DMS79 (cell line): ENCODE data around the gene ZNF101.

Source experiments
- DNase-seq: peaks from one replicate; lab custom pipeline; 2025; lab: John Stamatoyannopoulos, UW

Gene ZNF101

DNA sequence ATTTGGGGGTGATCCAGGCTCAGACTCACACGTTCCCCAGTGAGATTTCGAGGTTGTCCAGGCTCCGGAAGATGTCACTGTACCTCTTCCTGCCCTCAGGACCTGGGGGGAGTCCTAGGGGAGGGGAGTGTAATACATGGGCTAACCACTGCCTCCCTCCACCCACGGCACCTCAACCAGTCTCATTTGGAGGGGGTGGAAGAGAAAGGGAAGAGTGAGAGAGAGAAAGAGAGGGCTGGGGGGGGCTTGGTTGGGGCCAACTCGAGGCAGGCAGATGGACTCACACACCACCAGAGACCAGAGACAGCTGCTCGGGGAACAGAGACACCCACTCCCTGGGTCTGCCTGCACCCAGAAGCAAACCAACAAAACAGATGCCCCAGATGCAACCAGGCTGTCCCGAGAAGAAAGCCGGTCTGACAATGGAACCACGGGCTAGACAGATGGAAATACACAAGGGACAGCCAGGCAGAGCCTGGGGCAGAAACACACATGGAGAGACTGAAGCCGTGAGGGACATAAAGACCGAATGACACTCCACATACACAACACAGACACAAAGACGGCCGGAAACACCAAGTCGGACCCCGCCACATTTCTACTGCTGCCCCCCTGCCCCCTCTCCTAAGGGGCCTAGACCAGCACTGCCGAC, 26.0 kb upstream of the ZNF101 start:
- DNase-seq = no peak

DNA sequence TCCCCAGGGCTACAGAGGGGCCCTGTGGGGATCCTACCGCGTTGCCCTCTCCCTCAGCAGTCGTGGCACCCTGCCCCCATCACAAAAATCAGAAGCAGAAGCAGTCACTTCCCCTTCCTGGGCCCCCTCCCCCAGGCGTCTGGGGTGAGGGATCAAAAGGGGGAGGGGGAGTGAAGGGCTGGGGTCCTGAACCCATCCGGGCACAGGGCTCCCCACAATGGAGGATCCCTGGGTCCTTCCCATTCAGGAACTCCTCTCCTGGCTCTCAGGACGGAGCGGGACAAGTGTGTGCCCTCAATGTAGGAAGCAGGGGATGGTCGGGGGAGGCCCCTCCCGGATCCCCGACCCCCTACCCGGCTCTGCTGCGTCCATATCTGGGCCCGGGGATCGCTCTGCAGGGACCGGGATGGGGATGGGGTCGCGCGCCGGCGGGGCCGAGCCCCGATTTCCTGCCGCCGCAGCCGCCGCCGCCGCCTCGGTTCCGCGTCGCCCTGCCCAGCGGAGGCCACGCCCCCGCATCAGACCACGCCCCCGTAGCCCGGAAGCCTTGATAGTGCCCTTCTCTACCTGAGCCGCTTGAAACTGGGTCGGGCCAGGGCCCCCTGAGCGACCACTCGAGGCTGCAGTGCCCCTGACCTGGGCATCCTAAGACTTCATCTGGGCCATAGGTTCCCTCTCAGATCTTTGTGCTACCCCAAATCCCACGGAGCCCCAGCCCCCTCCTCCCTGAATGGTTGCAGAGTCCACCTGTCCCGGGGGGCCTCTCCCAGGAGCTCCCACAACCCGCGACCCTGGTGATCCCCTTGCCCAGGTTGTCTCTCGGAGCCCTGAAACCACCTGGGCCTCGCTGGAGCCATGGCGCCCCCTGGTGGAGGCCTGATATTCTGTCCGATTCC, 25.2 kb upstream of the ZNF101 start, which contains the start of gene GMIP:
TSS of gene GMIP (minus strand) at position 500 of the 896 bp plus-strand sequence. CDS start at position 372, 128 bp downstream.
- peak; percentile 81 for DNase-seq

DNA sequence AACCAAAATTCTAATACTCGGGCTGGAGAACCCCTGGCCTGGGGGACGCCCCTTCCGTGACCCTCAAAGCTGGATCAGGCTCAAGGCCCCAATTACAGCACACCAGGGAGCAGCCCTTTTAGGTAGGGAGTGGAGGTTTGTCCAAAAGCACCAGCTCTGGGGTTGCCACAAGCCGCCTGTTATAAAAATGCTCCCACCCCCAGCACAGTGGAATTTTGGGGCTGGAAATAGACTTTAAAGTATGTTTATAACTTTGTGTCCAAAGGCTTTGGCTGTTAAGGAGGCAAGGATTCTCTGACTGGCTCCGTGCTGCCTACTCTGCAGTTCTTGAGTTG, 24.6 kb upstream of the ZNF101 start:
- DNase-seq = no peak

DNA sequence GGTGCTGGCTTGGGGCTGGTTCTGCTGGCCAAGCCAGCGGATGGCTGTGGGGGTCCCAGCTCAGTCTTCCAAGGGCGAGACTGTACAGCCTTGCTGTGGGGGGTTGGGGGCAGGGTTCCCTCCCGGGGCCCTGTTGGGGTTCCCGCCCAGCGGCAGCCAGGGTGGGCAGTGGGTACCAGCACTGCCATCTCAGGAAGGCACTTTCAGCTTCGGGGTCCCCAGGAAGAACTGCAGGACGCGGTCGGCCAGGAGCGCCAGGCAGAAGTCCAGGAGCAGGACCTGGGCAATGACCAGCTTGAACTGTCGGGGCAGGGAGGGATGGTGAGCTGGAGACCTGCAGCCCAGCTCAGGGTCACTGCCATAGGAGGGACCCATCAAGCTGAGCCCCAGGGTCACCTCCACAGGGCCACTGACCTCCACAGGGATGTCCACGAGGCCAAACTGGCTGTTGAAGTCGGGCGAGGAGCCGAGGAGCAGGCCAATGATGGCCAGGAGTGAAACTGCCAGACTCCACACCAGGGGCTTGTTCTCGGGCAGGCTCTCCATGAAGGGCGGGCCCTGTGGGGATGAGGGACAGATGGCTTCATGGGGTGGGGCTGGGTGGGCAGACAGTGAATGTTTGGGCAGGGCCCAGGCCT, 23.3 kb upstream of the ZNF101 start:
- DNase-seq = no peak

DNA sequence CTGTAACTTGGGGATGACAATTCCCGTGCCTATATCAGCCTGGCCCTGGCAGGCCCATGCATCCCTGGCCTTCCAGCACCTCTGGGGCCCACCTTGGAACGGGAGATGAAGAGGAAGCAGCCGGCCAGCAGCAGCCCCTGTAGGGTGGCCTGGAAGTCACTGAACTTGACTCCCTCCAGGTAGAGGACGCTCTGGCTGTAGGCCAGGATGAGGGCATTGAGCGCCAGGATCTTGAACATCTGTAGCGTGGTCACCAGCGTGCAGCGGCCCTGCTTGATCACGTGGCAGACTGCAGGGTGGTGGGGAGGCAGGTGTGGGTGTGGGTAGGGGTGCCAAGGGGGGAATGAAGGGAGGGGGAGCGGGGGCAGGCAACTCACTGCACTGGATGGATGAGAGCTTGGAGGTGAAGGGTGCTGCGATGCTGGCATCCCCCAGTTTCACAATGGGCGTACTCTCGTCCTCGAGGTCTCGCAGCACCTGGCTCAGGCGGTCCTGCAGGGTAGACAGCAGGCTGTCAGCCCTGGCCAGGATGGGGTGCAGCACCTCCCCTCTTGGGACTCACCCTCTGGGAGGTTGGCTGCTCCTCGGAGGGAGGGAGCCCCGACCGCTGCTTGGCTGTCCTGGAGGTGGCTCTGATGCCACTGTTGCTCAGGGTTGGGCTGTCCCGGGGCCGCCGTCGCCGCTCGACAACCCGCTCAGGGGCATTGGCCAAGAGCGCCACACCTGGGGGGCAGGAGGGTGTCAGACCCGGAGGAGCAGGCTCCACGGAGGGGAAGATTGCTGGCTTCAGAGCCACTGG, 21.4 kb upstream of the ZNF101 start:
- DNase-seq = no peak

- DNase-seq = no peak
Measured at GRCh38 chr19:19649155-19649554, 19.5 kb upstream of the ZNF101 start.

DNA sequence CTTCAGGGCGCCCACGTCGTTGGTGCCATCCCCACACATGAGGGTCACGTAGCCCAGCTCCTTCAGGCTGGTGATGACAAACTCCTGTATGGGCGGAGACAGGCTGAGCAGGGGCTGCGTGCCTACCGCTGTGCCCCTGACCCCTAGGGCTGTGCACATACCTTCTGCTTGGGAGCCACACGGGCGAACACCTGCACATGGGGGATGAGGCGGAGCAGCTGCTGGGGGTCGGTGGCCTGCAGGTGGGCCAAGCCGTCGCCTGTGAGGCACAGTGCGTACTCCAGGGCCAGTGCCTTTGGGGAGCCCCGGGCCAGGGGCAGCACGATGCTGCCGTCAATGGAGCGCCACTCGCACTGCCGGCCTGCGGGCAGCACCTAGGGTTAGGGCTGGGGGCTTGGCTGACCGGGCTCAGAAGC, 19.1 kb upstream of the ZNF101 start:
- DNase-seq = no peak

DNA sequence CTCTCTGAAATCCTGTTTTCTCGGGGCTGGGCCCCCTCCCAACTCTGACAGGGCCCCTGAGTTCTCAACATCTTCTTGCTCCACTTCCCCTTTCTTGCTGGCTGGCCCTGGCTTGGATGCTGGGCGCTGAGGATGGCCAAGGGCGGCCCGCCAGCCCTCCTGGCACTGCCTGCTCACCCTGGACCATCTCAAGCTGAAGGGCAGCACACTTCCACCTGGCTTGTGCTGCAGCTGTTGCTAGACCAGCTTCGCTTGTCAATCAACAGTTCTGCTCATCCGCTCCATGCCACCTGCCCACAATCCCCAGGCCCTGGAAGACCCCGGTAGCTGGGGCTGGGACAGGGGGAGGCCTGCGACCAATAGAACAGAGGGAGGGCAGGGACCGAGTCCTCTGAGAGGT, 18.3 kb upstream of the ZNF101 start:
- DNase-seq = no peak

GRCh38 chr19:19651076-19651475, 17.6 kb upstream of the ZNF101 start:
- DNase-seq = no peak

GRCh38 chr19:19652482-19653295, 15.9 kb upstream of the ZNF101 start:
- no peak for DNase-seq

DNA sequence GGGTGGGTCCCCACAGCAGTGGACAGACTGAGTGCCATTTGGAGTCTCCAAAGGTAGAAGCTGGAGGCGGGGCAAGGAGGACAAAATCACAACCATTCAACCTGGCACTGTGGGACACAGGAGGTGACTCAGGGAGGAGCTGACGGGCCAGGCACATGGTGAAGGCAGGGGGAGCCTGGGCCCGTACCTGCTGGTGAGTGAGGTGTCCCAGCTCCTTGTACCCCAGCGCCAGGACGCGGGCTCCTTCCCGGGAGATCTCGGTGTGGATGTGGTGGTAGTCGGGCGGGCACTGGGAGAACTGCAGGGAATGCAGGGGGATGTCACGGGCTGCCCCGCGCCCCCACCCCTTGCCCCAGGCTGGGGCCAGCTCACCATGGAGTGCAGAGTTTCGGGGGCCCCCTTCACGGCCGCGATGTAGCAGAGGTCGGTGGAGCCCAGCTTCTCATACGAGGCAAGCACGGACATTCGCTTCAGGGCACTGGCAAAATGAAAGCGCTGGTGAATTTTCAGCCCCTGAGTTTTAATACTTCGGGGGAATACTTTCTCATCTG, 15.0 kb upstream of the ZNF101 start:
- no peak for DNase-seq

DNA sequence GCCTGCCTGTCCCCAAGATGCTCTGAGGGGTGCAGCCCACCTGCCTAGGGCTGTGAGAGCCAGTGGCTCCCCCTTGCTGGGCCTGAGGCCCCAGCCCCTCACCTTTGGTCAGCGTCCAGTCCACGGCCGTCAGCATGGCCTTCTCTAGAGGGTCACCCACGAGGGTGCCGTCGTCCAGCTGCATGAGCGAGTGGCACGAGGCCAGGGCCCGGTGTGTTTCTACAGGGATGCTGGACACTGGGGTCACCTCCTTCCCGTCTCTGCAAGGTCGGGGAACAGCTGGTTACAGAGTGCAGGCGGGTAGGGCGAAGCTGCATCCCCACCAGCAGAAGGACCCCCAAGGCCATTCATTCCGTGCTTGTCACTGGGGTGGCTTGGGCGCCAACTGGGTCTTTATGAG, 14.2 kb upstream of the ZNF101 start:
- DNase-seq = no peak

DNA sequence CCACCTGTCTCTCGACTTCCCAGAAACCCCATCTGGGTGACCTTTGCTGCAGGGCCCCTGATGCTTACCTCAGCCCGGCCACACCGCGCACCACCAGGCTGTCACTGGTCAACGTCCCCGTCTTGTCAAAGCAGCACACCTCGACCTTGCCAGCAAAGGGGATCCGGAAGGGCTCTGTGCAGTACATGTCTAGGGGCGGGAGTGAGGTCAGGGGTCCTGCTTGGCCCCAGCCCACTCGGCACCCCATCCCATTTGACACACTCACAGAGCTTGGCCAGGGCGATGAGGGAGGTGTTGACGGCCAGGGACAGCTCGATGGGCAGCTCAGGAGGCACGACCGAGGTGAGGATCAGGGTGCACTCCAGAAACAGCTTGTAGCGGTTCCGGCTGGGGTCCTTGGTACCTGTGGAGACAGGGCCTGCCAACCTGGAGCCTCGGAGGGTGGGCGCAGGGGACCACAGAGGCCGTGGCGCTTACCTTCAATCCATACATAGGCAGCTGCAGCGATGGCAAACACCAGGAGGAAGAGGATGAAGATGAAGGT, 13.5 kb upstream of the ZNF101 start:
- no peak for DNase-seq

- no peak for DNase-seq
Measured at GRCh38 chr19:19655641-19656343, 12.8 kb upstream of the ZNF101 start.

DNA sequence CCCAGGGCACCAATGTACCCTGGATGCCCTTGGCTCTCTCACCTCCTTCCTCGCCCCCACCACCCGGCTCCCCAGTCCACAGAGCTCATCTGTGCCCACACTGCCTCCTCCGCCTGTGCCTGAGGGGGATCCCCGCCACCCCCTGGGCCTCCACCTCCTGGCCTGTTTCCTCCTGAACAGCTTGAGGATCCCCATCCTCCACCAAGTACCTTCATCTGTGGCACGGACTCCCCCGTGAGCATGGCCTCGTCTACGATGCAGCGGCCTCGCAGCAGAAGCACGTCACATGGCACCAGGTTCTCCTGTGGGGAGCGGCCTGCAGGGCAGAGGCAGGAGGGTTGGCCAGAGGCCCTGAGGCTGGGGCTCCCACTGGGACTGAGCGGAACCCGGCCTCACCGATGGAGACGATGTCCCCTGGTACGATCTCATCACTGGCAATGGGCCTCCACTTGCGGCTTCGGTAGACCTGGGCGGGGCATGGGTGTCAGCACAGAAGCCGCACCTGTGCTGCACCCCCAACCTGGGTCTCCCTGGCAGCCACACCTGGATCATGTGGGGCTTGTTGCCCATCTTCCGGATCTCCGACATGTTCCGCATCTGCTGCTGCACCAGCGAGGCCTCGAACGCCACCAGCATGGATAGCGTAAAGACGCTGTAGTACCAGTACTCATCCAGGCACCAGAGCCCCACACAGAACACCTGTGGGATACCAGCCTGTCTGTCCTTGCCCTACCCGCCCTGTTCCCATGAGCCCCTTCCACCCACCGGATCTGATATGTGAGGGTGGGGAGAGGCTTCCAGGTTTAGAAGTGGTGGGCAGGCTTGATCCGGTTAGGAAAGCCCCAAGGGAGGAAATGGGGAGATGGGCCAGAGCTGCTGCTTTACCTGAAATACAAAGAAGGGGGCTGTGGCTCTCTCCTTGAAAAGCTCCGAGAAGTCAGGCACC, 11.9 kb upstream of the ZNF101 start:
- DNase-seq = no peak

GRCh38 chr19:19657397-19657783, 11.2 kb upstream of the ZNF101 start:
- no peak for DNase-seq

DNA sequence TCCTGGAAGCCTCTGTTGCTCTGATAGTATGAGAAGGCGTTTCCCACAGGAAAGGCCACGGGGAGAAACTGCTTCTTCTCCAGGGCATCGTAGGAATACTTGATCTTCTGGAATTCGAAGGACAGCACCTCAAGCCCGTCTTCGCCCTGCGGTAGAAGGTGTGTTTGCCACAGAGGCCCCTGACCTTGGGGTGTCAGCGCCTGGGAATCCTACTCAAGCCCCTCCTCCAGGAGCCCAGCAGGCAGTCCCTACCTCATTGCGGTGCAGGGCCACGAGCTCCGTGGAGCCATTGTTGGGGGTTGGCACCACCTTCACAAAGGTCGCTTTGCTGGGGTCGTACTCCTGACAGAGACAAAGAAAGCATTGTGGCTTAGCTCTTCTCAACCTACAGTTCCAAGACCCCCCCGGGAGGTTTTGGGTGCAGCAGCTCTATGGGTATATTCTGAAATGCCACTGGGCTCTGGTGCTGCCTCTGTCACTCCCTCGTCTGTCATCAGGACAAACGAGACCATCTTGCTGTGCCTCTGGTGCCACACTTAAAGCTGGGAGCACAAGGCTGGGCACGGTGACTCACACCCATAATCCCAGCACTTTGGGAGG, 8.9 kb upstream of the ZNF101 start:
- DNase-seq = no peak

- no peak for DNase-seq
Measured at GRCh38 chr19:19661141-19661674, 7.4 kb upstream of the ZNF101 start.
